PC-9 (cell line): ENCODE measurements around the gene PRDM16.

ENCODE experiments used
- CTCF ChIP-seq: fragments of 200-600 bp; sonication (generic); conservative IDR thresholded peaks from 2 replicates; pipeline ENCODE4 v1.6.1; 2017; ENCODE audit warnings: mixed run types, antibody characterized with exemption, mild to moderate bottlenecking, moderate library complexity
- EZH2 ChIP-seq: fragments of 200-600 bp; sonication (generic); IDR thresholded peaks from 2 replicates; pipeline ENCODE4 v1.8.0; 2017; ENCODE audit warnings: antibody characterized with exemption, low read depth

DNA sequence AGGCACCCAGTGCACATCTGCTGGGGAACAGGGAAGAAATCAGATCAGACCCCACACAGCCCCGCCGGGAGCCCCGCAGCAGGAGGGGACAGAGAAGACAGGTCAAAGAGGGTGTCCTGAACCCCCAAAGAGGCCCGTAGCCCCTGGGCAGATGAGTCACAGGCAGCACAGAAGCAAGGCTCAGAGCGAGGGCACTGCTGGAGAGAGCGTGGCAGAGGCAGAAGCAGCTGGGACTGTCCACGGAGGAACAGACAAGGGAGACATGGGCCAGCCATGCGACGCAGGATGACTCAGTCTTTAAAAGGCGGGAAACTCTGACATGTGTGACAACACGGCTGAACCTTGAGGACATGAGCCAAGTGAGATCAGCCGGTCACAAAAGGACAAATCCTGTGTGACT lies 14.5 kb upstream of the PRDM16 start:
- TF ChIP-seq CTCF = no peak
- no peak for TF ChIP-seq EZH2
